ENCODE results near the gene NOL8. TPM values are rescaled to one million over a fixed set of nuclear protein-coding genes. Genes with fewer than 3 reads are reported as not detected.

Gene NOL8
- total RNA-seq, 4 donors from 2014 or later, result 11.5 to 20.2 (median 14.0) TPM

- ATAC-seq (no peak), DNase-seq (no peak)
- no peak overlapping the region for H3K27ac ChIP-seq
- no peak overlapping the region for H3K4me3 ChIP-seq
- no peaks in the 10 kb centered on the region for H3K9me3 ChIP-seq
- peaks cover 0 to 8% of the 10 kb centered on the region in 2 donors for H3K36me3 ChIP-seq
- intact Hi-C loops (cut with DNase I; ENCODE audit: low total_unique reads) (no loop called here), in situ Hi-C loops (cut with MboI; ENCODE audit: low sequenced_read_pairs in 4 of 4) (loop anchor here in 3 of 4 donors (10.0 to 25.0 kb wide), 3 partner anchors 302 to 455 kb away; no protein-coding TSS in a partner anchor)
- H3K4me1 ChIP-seq, result peaks cover 0 to 5% of the 10 kb centered on the region in 2 donors
- H3K27me3 ChIP-seq, result no peaks in the 10 kb centered on the region
- TF ChIP-seq CTCF (IDR thresholded peaks at IDR 0.05 in 4 of 5, conservative IDR thresholded peaks at IDR 0.05 in 1 of 5), result no peak
- TF ChIP-seq POLR2A (IDR thresholded peaks at IDR 0.05), result no peak
Observed at GRCh38 chr9:92332577-92333281, 7.6 kb upstream of the NOL8 start.

- Histone ChIP-seq H3K27me3 (no peaks in the 10 kb centered on the region), H3K4me3 (no peak overlapping the region), H3K27ac (no peak overlapping the region), H3K36me3 (peaks cover 0 to 7% of the 10 kb centered on the region in 2 donors), H3K9me3 (no peaks in the 10 kb centered on the region), H3K4me1 (peaks cover 21 to 31% of the 10 kb centered on the region in 2 donors)
- intact Hi-C loops (cut with DNase I; ENCODE audit: low total_unique reads), result no loop called here
- ATAC-seq, result no peak
- DNase-seq, result no peak
- in situ Hi-C loops (cut with MboI; ENCODE audit: low sequenced_read_pairs in 4 of 4), result loop anchor here in 3 of 4 donors (10.0 to 25.0 kb wide), 3 partner anchors 309 to 459 kb away; partner anchors contain the start of gene IPPK (in 1 of the 3)
- no peak for TF ChIP-seq CTCF (IDR thresholded peaks at IDR 0.05 in 4 of 5, conservative IDR thresholded peaks at IDR 0.05 in 1 of 5)
- TF ChIP-seq POLR2A (IDR thresholded peaks at IDR 0.05), result no peak
Observed at GRCh38 chr9:92328225-92328624, 3.1 kb upstream of the NOL8 start.

GRCh38 chr9:92327283-92327850, 2.2 kb upstream of the NOL8 start:
- Histone ChIP-seq H3K27me3 (no peaks in the 10 kb centered on the region), H3K27ac (no peak overlapping the region), H3K4me3 (no peak overlapping the region), H3K4me1 (peaks cover 21 to 31% of the 10 kb centered on the region in 2 donors), H3K36me3 (peaks cover 0 to 12% of the 10 kb centered on the region in 2 donors), H3K9me3 (no peaks in the 10 kb centered on the region)
- intact Hi-C loops (cut with DNase I; ENCODE audit: low total_unique reads), result no loop called here
- ATAC-seq, result no peak
- no peak for TF ChIP-seq POLR2A (IDR thresholded peaks at IDR 0.05)
- DNase-seq, result no peak
- in situ Hi-C loops (cut with MboI; ENCODE audit: low sequenced_read_pairs in 4 of 4), result loop anchor here in 3 of 4 donors (10.0 to 25.0 kb wide), 3 partner anchors 310 to 460 kb away; partner anchors contain the start of gene IPPK (in 1 of the 3)

GRCh38 chr9:92325991-92326500, 896 bp upstream of the NOL8 start:
- Histone ChIP-seq H3K9me3 (no peaks in the 10 kb centered on the region), H3K36me3 (peaks cover 0 to 22% of the 10 kb centered on the region in 2 donors), H3K27ac (peak overlapping the region; percentile 91 to 98 (median 97)), H3K4me3 (peak overlapping the region; percentile 77 to 95 (median 85)), H3K4me1 (peaks cover 21 to 31% of the 10 kb centered on the region in 2 donors), H3K27me3 (no peaks in the 10 kb centered on the region)
- in situ Hi-C loops (cut with MboI; ENCODE audit: low sequenced_read_pairs in 4 of 4) (loop anchor here in 3 of 4 donors (10.0 to 25.0 kb wide), 3 partner anchors 311 to 461 kb away; partner anchors contain the start of gene IPPK (in 1 of the 3)), intact Hi-C loops (cut with DNase I; ENCODE audit: low total_unique reads) (loop anchor here (1.0 kb wide), 3 partner anchors 28 to 344 kb away; partner anchors contain the start of genes IARS1 and IPPK)
- peak; percentile 55 to 64 for TF ChIP-seq POLR2A (IDR thresholded peaks at IDR 0.05)
- no peak for TF ChIP-seq CTCF (IDR thresholded peaks at IDR 0.05 in 4 of 5, conservative IDR thresholded peaks at IDR 0.05 in 1 of 5)
- DNase-seq (no peak), ATAC-seq (peak; percentile 2 to 7)
